LNCAP (cell line): ENCODE results near the gene ABL2.

Experiments used
- CTCF ChIP-seq: fragments of 450-650 bp; IDR thresholded peaks from 2 replicates; pipeline ENCODE4 v1.5.1; 2017; ENCODE audit warnings: mild to moderate bottlenecking

ABL2 gene

GRCh38 chr1:179089827-179090482 is 139.5 kb downstream of the ABL2 start:
- no peak for TF ChIP-seq CTCF

DNA sequence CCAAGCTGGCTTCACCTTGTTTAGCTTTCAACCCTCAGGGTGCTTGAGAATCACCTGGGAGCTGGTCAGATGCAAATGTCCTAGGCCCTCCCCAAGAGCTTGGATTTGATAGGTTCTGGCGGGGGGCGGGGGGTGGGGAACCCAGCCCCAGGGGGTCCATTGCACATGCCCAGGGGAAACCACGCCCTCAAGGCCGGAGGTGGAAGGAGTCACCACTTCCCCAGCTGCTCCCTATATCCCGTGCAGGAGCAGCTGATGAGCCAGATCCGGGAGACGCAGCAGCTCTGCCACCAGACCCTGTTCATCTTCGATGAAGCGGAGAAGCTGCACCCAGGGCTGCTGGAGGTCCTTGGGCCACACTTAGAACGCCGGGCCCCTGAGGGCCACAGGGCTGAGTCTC is 141.8 kb downstream of the ABL2 start:
- no peak for TF ChIP-seq CTCF

DNA sequence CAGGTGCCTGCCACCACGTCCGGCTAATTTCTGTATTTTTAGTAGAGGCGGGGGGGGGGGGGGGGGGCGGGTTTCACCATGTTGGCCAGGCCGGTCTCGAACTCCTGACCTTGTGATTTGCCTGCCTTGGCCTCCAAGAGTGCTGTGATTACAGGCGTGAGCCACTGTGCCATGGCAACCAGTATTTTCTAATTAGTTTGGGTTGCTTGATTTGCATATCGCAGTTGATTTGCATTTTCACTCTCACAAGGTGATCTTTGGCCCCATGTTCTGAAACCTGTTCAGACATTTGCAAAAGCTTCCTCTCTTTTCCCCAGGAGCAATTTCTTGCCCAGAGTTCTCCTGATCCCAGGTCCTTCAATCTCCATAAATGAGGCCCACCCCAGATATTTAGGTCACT is 145.9 kb downstream of the ABL2 start:
- no peak for TF ChIP-seq CTCF

DNA sequence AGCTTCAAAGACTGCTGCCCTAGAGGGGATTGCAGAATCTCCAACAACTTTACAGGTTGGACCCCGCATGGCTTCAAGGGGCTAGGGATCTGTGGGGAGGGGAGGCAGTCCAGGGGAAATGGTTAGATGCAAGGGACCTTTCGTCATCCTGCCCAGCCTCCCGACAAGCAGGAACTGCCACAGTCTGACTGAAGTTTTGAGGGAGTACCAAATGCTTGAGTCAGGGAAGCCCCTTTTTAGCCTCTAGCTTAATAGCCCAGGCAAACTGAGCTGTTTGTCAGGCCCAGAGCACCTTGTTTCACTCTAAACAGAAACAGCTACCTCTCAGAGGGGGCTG is 146.5 kb downstream of the ABL2 start:
- TF ChIP-seq CTCF: no peak

- TF ChIP-seq CTCF: no peak
Measured at GRCh38 chr1:179082333-179082998, 147.0 kb downstream of the ABL2 start.

DNA sequence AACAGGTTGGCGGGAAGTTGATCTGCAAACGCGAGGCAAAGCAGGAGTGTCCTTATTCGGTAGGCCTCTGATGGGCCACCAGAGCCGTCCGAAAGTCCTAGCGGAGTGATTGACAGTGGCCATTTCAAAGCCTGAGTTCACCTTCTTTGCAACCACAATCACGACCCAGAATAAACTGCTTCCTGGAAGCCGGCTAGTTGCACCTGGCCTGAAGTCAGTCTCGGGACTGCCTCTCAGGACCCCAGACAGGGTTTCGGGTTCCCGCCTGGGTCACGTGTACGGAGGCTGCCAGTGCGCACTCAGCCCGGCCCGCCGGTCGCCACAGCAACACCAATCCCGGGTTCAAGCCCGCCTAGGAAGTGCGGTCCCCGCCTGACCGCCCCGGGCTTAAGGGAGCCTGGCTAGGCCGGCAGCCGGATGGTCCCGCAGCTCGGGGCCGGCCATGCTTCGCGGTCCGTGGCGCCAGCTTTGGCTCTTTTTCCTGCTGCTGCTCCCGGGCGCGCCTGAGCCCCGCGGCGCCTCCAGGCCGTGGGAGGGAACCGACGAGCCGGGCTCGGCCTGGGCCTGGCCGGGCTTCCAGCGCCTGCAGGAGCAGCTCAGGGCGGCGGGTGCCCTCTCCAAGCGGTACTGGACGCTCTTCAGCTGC is 147.7 kb downstream of the ABL2 start, which contains the start of gene TOR3A:
TSS of gene TOR3A (plus strand) at position 384 of the 646 bp plus-strand sequence. CDS start at position 443, 59 bp downstream.
- no peak for TF ChIP-seq CTCF

- TF ChIP-seq CTCF: no peak
Measured at GRCh38 chr1:179080866-179081686, 148.4 kb downstream of the ABL2 start.
